ENCODE measurements around the gene CYP4X1.
"Not testable (repeated sequence)": the region's sequence is repeated elsewhere in the genome, so short reads cannot be mapped to it uniquely, and the experiment has no call there.

CYP4X1 gene

GRCh38 chr1:47023268-47024140 lies at the start of gene CYP4X1:
TSS of gene CYP4X1 (plus strand) at chr1:47023669. CDS start at chr1:47023818, 149 bp downstream.
- no peak for DNase-seq

- DNase-seq, result no peak
Measured at GRCh38 chr1:46983166-46983829, 40.2 kb upstream of the CYP4X1 start.

GRCh38 chr1:46983830-46984586 lies 39.5 kb upstream of the CYP4X1 start:
- no peak for DNase-seq

- not testable (repeated sequence) for DNase-seq
Measured at GRCh38 chr1:46990541-46990940, 32.9 kb upstream of the CYP4X1 start.

- DNase-seq, result no peak
Measured at GRCh38 chr1:46991083-46991923, 32.2 kb upstream of the CYP4X1 start.

- no peak for DNase-seq
Measured at GRCh38 chr1:46996659-46997281, 26.7 kb upstream of the CYP4X1 start.

- DNase-seq, result no peak
Measured at GRCh38 chr1:47002211-47002610, 21.3 kb upstream of the CYP4X1 start.

- DNase-seq, result no peak
Measured at GRCh38 chr1:47003896-47004403, 19.5 kb upstream of the CYP4X1 start.

GRCh38 chr1:47006437-47006836 lies 17.0 kb upstream of the CYP4X1 start:
- DNase-seq, result not testable (repeated sequence)

- no peak for DNase-seq
Measured at GRCh38 chr1:47013293-47013692, 10.2 kb upstream of the CYP4X1 start.

- no peak for DNase-seq
Measured at GRCh38 chr1:47021070-47021469, 2.4 kb upstream of the CYP4X1 start.

GRCh38 chr1:47024141-47024801 lies 802 bp downstream of the CYP4X1 start:
- no peak for DNase-seq

GRCh38 chr1:47030170-47030805 lies 6.8 kb downstream of the CYP4X1 start:
- DNase-seq, result no peak

GRCh38 chr1:47031059-47031458 lies 7.6 kb downstream of the CYP4X1 start:
- no peak for DNase-seq

GRCh38 chr1:47031585-47031984 lies 8.1 kb downstream of the CYP4X1 start:
- DNase-seq, result no peak

GRCh38 chr1:47036764-47037163 lies 13.3 kb downstream of the CYP4X1 start:
- no peak for DNase-seq

- DNase-seq, result no peak
Measured at GRCh38 chr1:47059376-47059775, 35.9 kb downstream of the CYP4X1 start.

- DNase-seq, result no peak
Measured at GRCh38 chr1:47067097-47067594, 43.7 kb downstream of the CYP4X1 start, which contains the start of gene CYP4Z1. TSS of gene CYP4Z1 (plus strand) at chr1:47067231. CDS start at chr1:47067491, 260 bp downstream.

GRCh38 chr1:47069080-47069479 lies 45.6 kb downstream of the CYP4X1 start:
- not testable (repeated sequence) for DNase-seq

- DNase-seq, result not testable (repeated sequence)
Measured at GRCh38 chr1:47069509-47069908, 46.0 kb downstream of the CYP4X1 start.
